ENCODE measurements around the gene B9D2. TPM values are rescaled to one million over a fixed set of nuclear protein-coding genes. Genes with fewer than 3 reads are reported as not detected.
"Not testable (repeated sequence)": the region's sequence is repeated elsewhere in the genome, so short reads cannot be mapped to it uniquely, and the experiment has no call there.

B9D2 gene
- total and polyA plus RNA-seq, 2 experiments from 2014 or later = 2.7 to 7.4 TPM

GRCh38 chr19:41372501-41372900 lies 8.6 kb upstream of the B9D2 start:
- ATAC-seq = no peak
- Mint-ChIP-seq H3K27me3 (ENCODE audit: insufficient read depth, low read depth, poor library complexity) (peaks cover 18% of the 10 kb centered on the region), H3K4me1 (peaks cover 10% of the 10 kb centered on the region), H3K27ac (no peak overlapping the region), H3K4me3 (no peak overlapping the region), H3K9me3 (no peaks in the 10 kb centered on the region), H3K36me3 (ENCODE audit: low read depth) (no peaks in the 10 kb centered on the region)
- Histone ChIP-seq H3K4me2 (no peak overlapping the region), H3K36me3 (ENCODE audit: insufficient read depth) (no peaks in the 10 kb centered on the region), H3K4me3 (no peak overlapping the region), H2AFZ (no peak overlapping the region), H4K20me1 (replicated peaks; ENCODE audit: insufficient read depth) (no peaks in the 10 kb centered on the region), H3K27ac (ENCODE audit: low read depth) (no peak overlapping the region), H3F3A (replicated peaks; ENCODE audit: low read depth) (0 out of 2 replicates have a peak, but pooled peaks cover 5% of the 10 kb centered on the region), H3K4me1 (ENCODE audit: insufficient read depth) (no peaks in the 10 kb centered on the region; the same call in 1 of the 2 replicates), H3K79me2 (replicated peaks; ENCODE audit: insufficient read depth) (no peaks in the 10 kb centered on the region), H3K9me2 (ENCODE audit: insufficient read depth) (no peaks in the 10 kb centered on the region), H3K27me3 (ENCODE audit: insufficient read depth) (peaks cover 7% of the 10 kb centered on the region; the same call in 1 of the 2 replicates)
- TF ChIP-seq JUNB (IDR thresholded peaks at IDR 0.05; ENCODE audit: unreplicated experiment) (no peak), CREB1 (CRISPR knock-in tag; IDR thresholded peaks at IDR 0.05; ENCODE audit: low read depth) (no peak), POLR2AphosphoS5 (IDR thresholded peaks at IDR 0.05; ENCODE audit: low read depth) (no peak)
- DNase-seq (ENCODE audit: low spot score) = no peak

- Histone ChIP-seq H3K4me3 (no peak overlapping the region), H3K27me3 (ENCODE audit: insufficient read depth) (no peaks in the 10 kb centered on the region), H4K20me1 (replicated peaks; ENCODE audit: insufficient read depth) (no peaks in the 10 kb centered on the region), H3F3A (replicated peaks; ENCODE audit: low read depth) (no peaks in the 10 kb centered on the region), H3K36me3 (ENCODE audit: insufficient read depth) (no peaks in the 10 kb centered on the region), H2AFZ (no peak overlapping the region), H3K4me2 (no peak overlapping the region), H3K9me2 (ENCODE audit: insufficient read depth) (no peaks in the 10 kb centered on the region), H3K79me2 (replicated peaks; ENCODE audit: insufficient read depth) (no peaks in the 10 kb centered on the region), H3K4me1 (ENCODE audit: insufficient read depth) (no peaks in the 10 kb centered on the region), H3K27ac (ENCODE audit: low read depth) (0 out of 2 replicates have a peak overlapping the region, but pooled peaks have one; percentile 32)
- no peak for DNase-seq (ENCODE audit: low spot score)
- H3K36me3 Mint-ChIP-seq (ENCODE audit: low read depth) = no peaks in the 10 kb centered on the region
- H3K27me3 Mint-ChIP-seq (ENCODE audit: insufficient read depth, low read depth, poor library complexity) = peaks cover 11% of the 10 kb centered on the region
- no peak for ATAC-seq
- peaks cover 4% of the 10 kb centered on the region; the same call in 2 of the 3 replicates for H3K4me1 Mint-ChIP-seq
- H3K9me3 Mint-ChIP-seq = no peaks in the 10 kb centered on the region
- TF ChIP-seq CTCF (conservative IDR thresholded peaks at IDR 0.05; ENCODE audit: low read depth in 2 of 2) = no peak
- H3K4me3 Mint-ChIP-seq = no peak overlapping the region
- H3K27ac Mint-ChIP-seq = peak overlapping the region; percentile 15; the same call in 1 of the 2 replicates
Observed at GRCh38 chr19:41371541-41371940, 7.6 kb upstream of the B9D2 start.

GRCh38 chr19:41371119-41371518 lies 7.2 kb upstream of the B9D2 start:
- H3K4me1 Mint-ChIP-seq = not testable (repeated sequence)

More at GRCh38 chr19:41371119-41371518, 7.2 kb upstream of the B9D2 start:
- not testable (repeated sequence) for DNase-seq (ENCODE audit: low spot score); ATAC-seq; H2AFZ ChIP-seq; H3K9me2 ChIP-seq (ENCODE audit: insufficient read depth); H3K27ac Mint-ChIP-seq; H3K9me3 Mint-ChIP-seq; H3K79me2 ChIP-seq (replicated peaks; ENCODE audit: insufficient read depth); H3K4me3 ChIP-seq; H4K20me1 ChIP-seq (replicated peaks; ENCODE audit: insufficient read depth); H3K27ac ChIP-seq (ENCODE audit: low read depth); H3F3A ChIP-seq (replicated peaks; ENCODE audit: low read depth); H3K4me3 Mint-ChIP-seq; H3K4me1 ChIP-seq (ENCODE audit: insufficient read depth); H3K4me2 ChIP-seq; H3K36me3 ChIP-seq (ENCODE audit: insufficient read depth); H3K27me3 ChIP-seq (ENCODE audit: insufficient read depth); H3K36me3 Mint-ChIP-seq (ENCODE audit: low read depth)
- peaks cover 11% of the 10 kb centered on the region for H3K27me3 Mint-ChIP-seq (ENCODE audit: insufficient read depth, low read depth, poor library complexity)
